Keratinocyte (primary cell): ENCODE data around the gene TEX28.
"Not testable (repeated sequence)": the region's sequence is repeated elsewhere in the genome, so short reads cannot be mapped to it uniquely, and the experiment has no call there.

Experiments
- EZH2 ChIP-seq: IDR thresholded peaks from one replicate; pipeline ENCODE4 v1.6.1; 2012; ENCODE audit warnings: inconsistent platforms, mild to moderate bottlenecking, low read length, moderate library complexity
- TF ChIP-seq, protein P1 (sequence below), 3 experiments: IDR thresholded peaks in 1 of 3; conservative IDR thresholded peaks in 1 of 3; optimal IDR thresholded peaks in 1 of 3; 2 replicates in 2 of 3; 3 replicates in 1 of 3; pipeline versions ENCODE3 to v1.5.1; 2011; ENCODE audit warnings: low read length in 3 of 3, mild to moderate bottlenecking in 3 of 3, moderate library complexity in 2 of 3, control low read depth in 1 of 3, inconsistent platforms in 1 of 3; ENCODE audit not compliant: insufficient read depth in 2 of 3; ENCODE audit errors: extremely low read depth in 1 of 3

DNA sequence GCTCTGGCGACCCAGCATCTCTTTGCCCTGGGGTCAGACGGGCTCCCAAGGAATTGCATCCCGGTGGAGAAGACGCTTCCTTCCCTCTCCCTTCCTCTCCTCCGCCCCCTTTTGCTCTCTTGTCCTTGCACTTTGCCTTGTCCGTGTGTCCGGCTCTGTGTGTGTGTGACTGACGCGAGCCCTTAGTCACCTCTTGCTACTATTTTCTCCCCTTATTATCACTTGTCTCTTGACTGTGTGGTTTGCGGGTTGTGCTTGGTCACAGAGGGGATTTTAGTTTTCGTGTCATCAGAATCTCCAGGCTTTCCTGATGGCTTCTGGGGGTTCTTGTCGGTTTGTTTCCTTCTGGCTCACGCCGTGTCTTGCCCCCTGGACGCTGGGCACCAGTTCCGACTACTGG is 48.1 kb upstream of the TEX28 start:
- TF ChIP-seq EZH2 = not testable (repeated sequence)
- TF ChIP-seq, protein P1, sequence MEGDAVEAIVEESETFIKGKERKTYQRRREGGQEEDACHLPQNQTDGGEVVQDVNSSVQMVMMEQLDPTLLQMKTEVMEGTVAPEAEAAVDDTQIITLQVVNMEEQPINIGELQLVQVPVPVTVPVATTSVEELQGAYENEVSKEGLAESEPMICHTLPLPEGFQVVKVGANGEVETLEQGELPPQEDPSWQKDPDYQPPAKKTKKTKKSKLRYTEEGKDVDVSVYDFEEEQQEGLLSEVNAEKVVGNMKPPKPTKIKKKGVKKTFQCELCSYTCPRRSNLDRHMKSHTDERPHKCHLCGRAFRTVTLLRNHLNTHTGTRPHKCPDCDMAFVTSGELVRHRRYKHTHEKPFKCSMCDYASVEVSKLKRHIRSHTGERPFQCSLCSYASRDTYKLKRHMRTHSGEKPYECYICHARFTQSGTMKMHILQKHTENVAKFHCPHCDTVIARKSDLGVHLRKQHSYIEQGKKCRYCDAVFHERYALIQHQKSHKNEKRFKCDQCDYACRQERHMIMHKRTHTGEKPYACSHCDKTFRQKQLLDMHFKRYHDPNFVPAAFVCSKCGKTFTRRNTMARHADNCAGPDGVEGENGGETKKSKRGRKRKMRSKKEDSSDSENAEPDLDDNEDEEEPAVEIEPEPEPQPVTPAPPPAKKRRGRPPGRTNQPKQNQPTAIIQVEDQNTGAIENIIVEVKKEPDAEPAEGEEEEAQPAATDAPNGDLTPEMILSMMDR (optimal IDR thresholded peaks at IDR 0.05 in 1 of 3, IDR thresholded peaks at IDR 0.05 in 1 of 3, conservative IDR thresholded peaks at IDR 0.05 in 1 of 3; ENCODE audit: extremely low read depth in 1 of 3, insufficient read depth in 2 of 3, low read length in 3 of 3) = not testable (repeated sequence)
